NCI-H2227 treated with DMSO at 0.1 percent for 48 hours (cell line): ENCODE data around the gene RAB15.

ENCODE experiments used
- DNase-seq: peaks from one replicate; lab custom pipeline; 2025; lab: John Stamatoyannopoulos, UW

RAB15 gene

GRCh38 chr14:64990296-64990695 lies 18.2 kb upstream of the RAB15 start:
- no peak for DNase-seq

DNA sequence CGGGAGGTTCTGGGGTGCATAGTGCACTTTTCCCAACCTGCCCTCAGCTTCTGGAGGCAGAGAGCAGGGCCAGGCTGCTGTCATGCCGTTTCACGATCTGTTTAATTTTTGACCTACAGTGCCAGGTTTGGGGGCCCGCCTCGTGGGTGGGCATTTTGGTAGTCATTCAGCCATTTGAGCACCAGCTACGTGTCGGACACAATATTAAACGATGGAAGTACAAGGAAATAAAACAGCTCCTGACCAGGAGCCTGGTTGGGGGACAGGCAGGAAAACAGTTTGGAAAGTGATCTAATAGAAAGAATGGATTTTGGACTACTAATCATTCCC lies 15.3 kb upstream of the RAB15 start:
- no peak for DNase-seq

GRCh38 chr14:64986648-64987437 lies 14.7 kb upstream of the RAB15 start, which contains the start of gene FNTB:
Gene FNTB, plus strand, starts transcription at chr14:64986895. Its CDS starts 59 bp downstream, at chr14:64986954.
- DNase-seq, result peak; percentile 97

GRCh38 chr14:64983439-64984310 lies 11.5 kb upstream of the RAB15 start:
- peak; percentile 22 for DNase-seq

DNA sequence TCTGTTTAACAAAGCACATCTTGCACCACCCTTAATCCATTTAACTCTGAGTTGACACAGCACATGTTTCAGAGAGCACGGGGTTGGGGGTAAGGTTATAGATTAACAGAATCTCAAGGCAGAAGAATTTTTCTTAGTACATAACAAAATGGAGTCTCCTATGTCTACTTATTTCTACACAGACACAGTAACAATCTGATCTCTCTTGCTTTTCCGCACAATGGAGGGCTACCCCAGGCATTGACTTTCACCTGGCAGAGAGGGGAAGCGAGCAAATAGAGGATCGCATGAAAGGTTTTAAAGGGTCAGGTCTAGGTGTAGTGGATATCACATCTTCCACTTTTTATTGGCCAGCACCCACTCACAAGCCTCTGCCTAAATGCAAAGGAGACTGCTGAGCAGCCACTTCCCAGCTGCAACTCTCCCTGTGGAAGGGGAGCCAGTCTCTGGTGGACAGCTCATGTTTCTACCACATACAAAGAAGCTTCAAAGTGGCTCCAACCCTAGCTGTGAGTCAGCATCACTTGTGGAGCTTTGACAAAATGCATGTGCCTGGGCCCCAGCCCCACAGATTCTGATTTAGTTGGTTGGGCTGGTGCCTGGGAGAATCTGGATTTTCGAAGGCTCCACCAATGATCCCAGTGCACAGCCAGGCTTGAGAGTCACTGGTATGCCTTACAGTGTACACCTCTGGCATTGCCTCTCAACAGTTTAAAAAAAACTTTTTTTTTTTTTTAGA lies 7.4 kb upstream of the RAB15 start:
- no peak for DNase-seq

GRCh38 chr14:64974563-64974962 lies 2.4 kb upstream of the RAB15 start:
- no peak for DNase-seq

DNA sequence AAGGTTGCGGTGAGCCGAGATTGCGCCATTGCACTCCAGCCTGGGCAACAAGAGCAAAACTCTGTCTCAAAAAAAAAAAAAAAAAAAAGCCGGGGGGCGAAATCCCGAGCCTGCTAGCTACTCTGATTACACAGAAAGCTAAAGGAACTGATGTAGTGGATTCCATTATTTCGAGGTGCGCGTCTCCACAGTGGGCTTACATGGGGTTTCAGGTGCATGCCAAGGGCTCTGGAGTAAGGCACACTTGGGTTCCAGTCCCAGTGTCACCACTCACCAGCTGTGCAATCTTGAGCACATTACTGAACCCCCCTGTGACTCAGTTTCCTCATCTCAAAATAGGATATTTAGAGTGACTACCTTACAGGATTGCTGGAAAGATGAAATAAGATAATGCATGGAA lies 1.7 kb upstream of the RAB15 start:
- DNase-seq, result no peak

DNA sequence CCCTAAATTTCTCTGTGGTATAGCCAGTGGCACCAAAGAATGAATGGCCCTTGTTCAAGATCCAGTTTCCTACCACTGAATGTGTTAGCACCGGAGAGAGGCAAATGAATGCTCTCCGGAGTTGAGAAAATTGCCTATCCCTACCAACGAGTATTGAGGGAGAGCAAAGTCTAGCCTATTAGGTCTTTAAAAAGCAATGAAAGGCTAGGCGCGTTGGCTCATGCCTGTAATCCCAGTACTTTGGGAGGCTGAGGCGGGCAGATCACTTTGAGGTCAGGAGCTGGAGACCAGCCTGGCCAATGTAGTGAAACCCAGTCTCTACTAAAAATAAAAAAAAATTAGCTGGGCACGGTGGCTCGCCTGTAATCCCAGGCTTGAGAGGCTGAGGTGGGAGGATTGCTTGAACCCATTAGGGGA lies 898 bp upstream of the RAB15 start:
- DNase-seq, result no peak

GRCh38 chr14:64971491-64971942 lies 619 bp downstream of the RAB15 start:
- no peak for DNase-seq

DNA sequence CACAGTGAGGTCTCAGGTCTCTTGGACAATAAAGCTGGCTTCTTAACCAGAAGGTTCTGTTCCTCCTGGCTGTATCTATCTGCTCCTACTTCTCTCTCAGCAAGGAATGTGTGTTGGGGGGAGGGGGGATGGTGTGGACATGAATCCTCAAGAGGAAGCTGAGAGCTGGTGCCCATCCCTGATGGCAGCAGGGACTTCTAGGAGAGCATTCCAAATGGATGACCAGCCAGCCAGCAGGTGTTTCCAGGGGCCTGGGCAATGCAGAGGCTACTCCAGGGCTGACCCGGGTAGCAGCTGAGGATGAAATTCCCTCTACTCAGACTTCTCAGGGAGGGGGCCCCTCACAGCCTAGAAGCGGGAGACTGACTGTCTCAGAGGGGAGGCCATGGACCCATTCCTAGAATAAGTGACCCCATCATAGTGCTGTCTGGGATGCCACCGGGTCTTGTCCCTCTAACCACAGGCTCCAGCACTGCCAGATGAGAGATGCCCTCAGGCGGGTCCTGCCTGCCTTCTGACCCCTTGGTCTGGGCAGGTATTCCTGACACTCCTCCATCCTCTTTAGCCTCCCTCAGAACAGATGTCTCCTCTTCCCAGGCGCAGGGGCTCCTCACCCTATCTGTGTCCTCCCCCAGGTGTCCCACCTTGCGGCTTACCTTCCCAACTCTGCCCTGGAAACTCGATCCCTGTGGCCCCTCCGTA lies 1.2 kb downstream of the RAB15 start:
- no peak for DNase-seq

DNA sequence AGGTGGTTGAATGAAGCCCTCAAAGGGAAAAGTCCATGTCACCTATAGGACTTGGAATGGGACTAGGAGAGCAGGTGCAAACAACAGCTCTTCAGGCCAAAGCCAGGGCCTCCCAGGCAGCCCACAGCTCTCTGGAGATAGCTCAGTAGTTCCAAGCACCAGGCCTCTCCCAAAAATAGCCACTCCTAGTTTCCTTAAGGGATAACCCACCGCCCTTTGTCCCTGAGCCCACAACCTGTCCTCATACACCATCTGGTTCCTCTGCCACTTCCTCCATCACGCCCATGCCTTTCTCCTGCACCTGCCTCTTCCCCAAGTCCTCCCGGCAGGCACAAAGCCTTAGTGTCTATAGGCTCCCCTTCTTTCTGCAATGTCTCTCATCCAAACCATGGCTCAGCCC lies 2.1 kb downstream of the RAB15 start:
- no peak for DNase-seq

- no peak for DNase-seq
Observed at GRCh38 chr14:64968651-64969050, 3.5 kb downstream of the RAB15 start.

DNA sequence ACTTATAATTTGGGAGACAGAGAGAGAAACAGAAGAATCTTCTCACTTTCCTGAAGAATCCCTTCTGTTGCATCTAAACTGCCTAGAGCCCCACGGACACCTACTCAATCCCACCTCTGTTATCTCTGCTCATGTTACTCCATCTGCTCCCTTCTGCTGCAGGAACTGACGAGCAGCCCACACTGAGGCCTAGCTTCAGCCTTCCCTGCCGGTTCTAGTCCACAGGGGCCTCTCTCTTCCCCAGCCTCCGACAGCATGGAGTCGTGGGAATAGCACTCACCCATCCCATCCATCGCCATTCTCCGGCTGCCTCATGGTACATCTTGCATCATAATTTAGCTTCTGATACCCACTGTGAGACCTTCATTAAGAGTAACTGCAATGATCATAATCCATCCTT lies 4.0 kb downstream of the RAB15 start:
- no peak for DNase-seq

- no peak for DNase-seq
Observed at GRCh38 chr14:64966976-64967375, 5.2 kb downstream of the RAB15 start.

DNA sequence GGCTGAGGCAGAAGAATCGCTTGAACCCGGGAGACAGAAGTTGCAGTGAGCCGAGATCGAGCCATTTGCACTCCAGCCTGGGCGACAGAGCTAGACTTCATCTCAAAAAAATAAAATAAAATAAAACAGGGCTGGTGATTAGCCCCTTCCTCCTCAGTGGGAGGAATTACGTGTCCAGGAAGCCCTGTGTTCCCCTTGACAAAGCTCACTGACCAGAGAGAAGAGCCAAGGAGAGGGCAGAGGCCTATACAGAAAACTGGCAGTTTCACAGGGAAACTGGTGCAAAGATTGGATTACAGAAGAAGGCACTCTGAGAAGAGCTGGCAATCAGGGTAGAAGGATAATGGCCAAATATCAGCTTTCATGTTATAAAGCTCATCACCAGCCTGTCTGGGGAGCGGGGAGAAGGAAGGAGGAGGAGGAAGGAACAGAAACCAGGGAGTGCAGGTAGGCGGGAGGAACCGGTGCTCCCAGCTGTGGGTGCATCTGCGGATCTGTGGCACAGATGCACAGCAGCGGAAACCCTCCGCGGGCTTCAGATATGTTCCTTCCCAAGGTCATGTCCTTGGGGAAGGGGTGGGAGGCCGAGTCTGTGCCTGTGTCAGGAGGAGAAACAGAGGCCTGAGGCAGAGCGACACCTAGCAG lies 6.7 kb downstream of the RAB15 start:
- no peak for DNase-seq

DNA sequence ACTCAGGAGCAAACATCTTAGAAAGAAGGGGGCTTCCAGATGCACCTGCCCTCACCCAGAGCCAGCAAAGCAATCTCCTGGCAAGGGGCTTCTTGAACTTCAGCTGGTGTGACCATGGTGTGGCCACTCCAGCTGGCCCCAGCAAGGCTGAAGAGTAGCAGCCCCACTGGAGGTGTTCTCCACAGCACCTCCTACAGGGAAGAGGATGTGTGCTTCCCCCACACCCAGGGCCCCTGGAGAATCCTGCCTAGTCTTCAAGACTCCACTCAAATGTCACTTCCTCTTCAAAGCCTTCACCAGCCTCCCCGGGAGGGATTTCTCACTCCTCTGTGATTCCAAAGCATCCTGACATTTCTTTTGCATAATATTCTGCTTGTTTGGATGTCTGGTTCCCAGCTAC lies 8.5 kb downstream of the RAB15 start:
- DNase-seq, result no peak

GRCh38 chr14:64960762-64961276 lies 11.3 kb downstream of the RAB15 start:
- DNase-seq, result no peak

DNA sequence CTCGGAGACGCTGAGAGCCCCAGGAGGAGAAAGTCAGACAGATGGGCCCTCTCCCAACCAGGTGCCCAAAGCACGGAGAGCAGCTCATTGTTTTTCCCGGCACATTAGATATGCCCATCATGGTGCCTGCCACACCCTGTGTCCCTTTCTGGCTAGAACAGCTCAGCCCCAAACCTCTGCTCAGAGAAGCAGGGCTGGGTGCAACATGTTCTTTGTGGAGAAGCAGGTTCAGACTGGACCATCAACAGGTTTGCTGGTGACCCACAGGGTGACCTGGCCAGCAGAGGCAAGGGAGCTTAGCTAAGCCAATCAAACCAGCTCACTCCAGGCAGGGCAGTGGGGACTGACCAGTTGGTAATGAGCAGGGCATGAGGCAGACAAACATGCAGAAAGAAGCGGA lies 13.4 kb downstream of the RAB15 start:
- DNase-seq, result no peak

DNA sequence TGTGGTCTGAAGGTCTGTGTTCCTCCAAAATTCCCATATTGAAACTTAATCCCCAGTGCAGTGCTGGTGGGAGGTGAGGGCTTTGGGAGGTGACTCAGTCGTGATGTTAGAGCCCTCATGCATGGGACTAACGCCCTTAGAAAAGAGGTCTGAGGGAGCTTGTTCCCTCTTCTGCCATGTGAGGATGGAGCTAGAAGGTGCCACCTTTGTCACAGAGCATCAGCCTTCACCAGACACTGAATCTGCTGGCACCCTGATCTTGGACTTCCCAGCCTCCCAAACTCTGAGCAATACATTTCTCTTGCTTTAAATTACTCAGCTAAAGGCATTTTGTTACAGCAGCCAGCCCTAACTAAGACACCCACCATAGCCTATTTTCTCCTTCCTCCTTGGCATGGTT lies 13.9 kb downstream of the RAB15 start:
- no peak for DNase-seq

DNA sequence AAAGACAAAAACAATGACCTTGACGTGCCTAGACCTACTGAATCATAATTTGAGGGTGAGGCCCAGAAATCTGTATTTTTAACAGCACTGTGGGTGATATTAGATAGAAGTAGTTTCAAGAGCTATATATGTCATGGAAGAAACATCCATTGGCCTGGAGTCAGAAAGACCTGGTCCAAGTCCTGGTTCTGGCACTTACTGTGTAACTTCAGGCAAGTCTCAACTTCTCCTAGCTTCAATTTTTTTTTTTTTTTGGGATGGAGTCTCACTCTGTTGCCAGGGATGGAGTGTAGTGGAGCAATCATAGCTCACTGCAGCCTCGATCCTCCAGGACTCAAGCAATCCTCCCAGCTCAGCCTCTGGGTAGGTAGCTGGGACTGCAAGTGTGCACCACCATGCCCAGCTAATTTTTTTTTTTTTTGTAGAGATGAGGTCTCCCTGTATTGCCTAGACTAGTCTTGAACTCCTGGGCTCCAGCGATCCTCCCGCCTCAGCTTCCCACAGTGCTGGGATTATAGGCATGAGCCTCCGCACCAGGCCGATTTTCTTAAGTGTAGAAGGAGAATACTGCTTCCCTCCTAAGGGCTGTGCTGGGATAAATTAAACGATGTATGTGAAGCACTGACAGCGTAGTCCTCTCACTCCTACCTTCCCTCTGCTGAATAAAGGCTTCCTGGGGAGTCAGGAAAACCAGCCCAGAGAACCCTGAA lies 15.3 kb downstream of the RAB15 start:
- DNase-seq, result no peak

- no peak for DNase-seq
Observed at GRCh38 chr14:64955297-64955696, 16.8 kb downstream of the RAB15 start.
